Sigmoid colon (tissue), 7 donors: ENCODE data around the gene SPATA20. TPM values are rescaled to one million over a fixed set of nuclear protein-coding genes. Genes with fewer than 3 reads are reported as not detected.
A peak's percentile ranks its signal among the peaks of the same experiment; 100 is the strongest.

Experiments used
- DNase-seq: peaks from one replicate; pipeline ENCODE4 v3.0.0-alpha.2; 2019
- H3K27ac ChIP-seq, 4 donors: fragments of 200-600 bp; sonication (generic); one replicate each; pipeline ENCODE4 v1.5.1; 2016 to 2019; ENCODE audit warnings: mild to moderate bottlenecking in 1 of 4
- H3K27me3 ChIP-seq, 3 donors: fragments of 200-600 bp; sonication (generic); one replicate each; pipeline ENCODE4 v1.5.1; 2019; ENCODE audit warnings: mild to moderate bottlenecking in 1 of 3
- H3K36me3 ChIP-seq, 4 donors: fragments of 200-600 bp; sonication (generic); one replicate each; pipeline ENCODE4 v1.5.1; 2016 to 2019
- H3K4me1 ChIP-seq, 4 donors: fragments of 200-600 bp; sonication (generic); one replicate each; pipeline ENCODE4 v1.5.1; 2017 to 2019
- H3K4me3 ChIP-seq, 4 donors: fragments of 200-600 bp; sonication (generic); one replicate each; pipeline ENCODE4 v1.5.1; 2017 to 2019; ENCODE audit warnings: mild to moderate bottlenecking in 2 of 4, moderate library complexity in 1 of 4
- H3K9me3 ChIP-seq, 4 donors: fragments of 200-600 bp in 3 of 4; sonication (generic) in 3 of 4; one replicate each; pipeline versions ENCODE4 v1.5.1 to v1.6.1; 2013 to 2019
- CTCF ChIP-seq, 4 experiments: fragments of 450-650 bp in 3 of 4; fragments of 200-600 bp in 1 of 4; IDR thresholded peaks; one replicate each; pipeline ENCODE4 v1.5.1; 2016 to 2019; ENCODE audit warnings: antibody characterized with exemption in 4 of 4, mild to moderate bottlenecking in 3 of 4, moderate library complexity in 2 of 4
- EP300 ChIP-seq, 4 donors: sonication (generic); formaldehyde crosslinking; IDR thresholded peaks; one replicate each; pipeline ENCODE4 v1.6.1; 2017; ENCODE audit warnings: antibody characterized with exemption in 4 of 4
- POLR2A ChIP-seq, 2 donors: fragments of 450-650 bp; IDR thresholded peaks; one replicate each; pipeline ENCODE4 v1.6.1; 2016; ENCODE audit warnings: antibody characterized with exemption in 2 of 2, mild to moderate bottlenecking in 2 of 2, moderate library complexity in 2 of 2
- POLR2AphosphoS5 ChIP-seq, 4 donors: sonication (generic); formaldehyde crosslinking; IDR thresholded peaks; one replicate each; pipeline ENCODE4 v1.6.1; 2017; ENCODE audit warnings: antibody characterized with exemption in 4 of 4
- WGBS, 2 donors: extraction: QIAGEN DNeasy Blood & Tissue Kit; methylation state at CpG; one replicate each; pipeline ENCODE4 v1.1.7; 2013; 5-methylcytosine and 5-hydroxymethylcytosine counted together
- intact Hi-C: fragments of 100-400 bp; cut with DNase I; formaldehyde crosslinking; loops from one replicate; pipeline ENCODE4 v1.15.1; 2023
- polyA plus RNA-seq, 3 donors: library from polyadenylated mRNA; stranded (reverse); fragments of 200-250 nt; gene quantifications; one replicate each; pipeline ENCODE4 v1.2.3, GENCODE V29; 2013
- total RNA-seq, 4 donors: library from RNA; depleted of rRNA; stranded (reverse); fragments of >200 nt; gene quantifications; one replicate each; pipeline ENCODE4 v1.1.0, GENCODE V29; 2016
- donor health status: healthy with polysubstance abuse.
- donor health status: Bipolar disorder and iron deficiency.
- donor health status: healthy.

SPATA20 gene
- total and polyA plus RNA-seq, 7 donors, result 24.0 to 81.7 (median 45.1) TPM

DNA sequence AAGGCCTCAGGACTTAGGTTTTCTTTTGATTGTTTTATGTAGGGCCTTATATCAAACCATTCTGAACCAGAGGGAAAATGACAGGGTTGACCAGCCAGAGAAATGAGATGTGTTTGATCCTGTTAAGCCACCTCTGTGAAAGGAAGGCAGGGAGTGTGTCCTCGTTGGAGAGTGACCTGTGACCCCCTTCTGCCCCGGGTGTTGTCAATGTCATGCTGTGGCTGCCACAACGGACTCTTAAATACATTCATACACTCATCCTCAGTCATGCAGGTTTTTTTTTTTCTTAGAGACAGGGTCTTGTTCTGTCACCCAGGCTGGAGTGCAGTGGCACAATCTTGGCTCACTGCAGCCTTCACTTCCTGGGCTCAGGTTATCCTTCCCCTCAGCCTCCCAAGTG lies 32.6 kb upstream of the SPATA20 start:
- peak overlapping the region in 3 of 4 donors; percentile 6 to 58 (median 39) for H3K27ac ChIP-seq
- H3K4me1 ChIP-seq, result peaks cover 0 to 15% (median 11%) of the 10 kb centered on the region in 4 donors
- WGBS, 2 donors, result 49 to 79% methylated on average over 3 of the region's 3 CpGs
- intact Hi-C loops, result no loop called here
- no peaks in the 10 kb centered on the region for H3K9me3 ChIP-seq
- H3K4me3 ChIP-seq, result no peak overlapping the region
- no peak for DNase-seq
- TF ChIP-seq POLR2A (IDR thresholded peaks at IDR 0.05) (no peak), POLR2AphosphoS5 (IDR thresholded peaks at IDR 0.05) (no peak), CTCF (IDR thresholded peaks at IDR 0.05) (no peak), EP300 (IDR thresholded peaks at IDR 0.05) (no peak)
- H3K27me3 ChIP-seq, result no peaks in the 10 kb centered on the region
- no peaks in the 10 kb centered on the region for H3K36me3 ChIP-seq

- 84 to 94% methylated on average over 6 of the region's 6 CpGs for WGBS, 2 donors
- H3K4me1 ChIP-seq, result peaks cover 0 to 15% (median 11%) of the 10 kb centered on the region in 4 donors
- DNase-seq, result peak; percentile 82
- H3K9me3 ChIP-seq, result no peaks in the 10 kb centered on the region
- TF ChIP-seq EP300 (IDR thresholded peaks at IDR 0.05) (no peak), CTCF (IDR thresholded peaks at IDR 0.05) (no peak), POLR2AphosphoS5 (IDR thresholded peaks at IDR 0.05) (no peak)
- intact Hi-C loops, result no loop called here
- H3K27me3 ChIP-seq, result no peaks in the 10 kb centered on the region
- H3K36me3 ChIP-seq, result no peaks in the 10 kb centered on the region
- H3K4me3 ChIP-seq, result no peak overlapping the region
- H3K27ac ChIP-seq, result peak overlapping the region in 3 of 4 donors; percentile 6 to 58 (median 39)
These were observed 31.9 kb upstream of the SPATA20 start for GRCh38 chr17:50514936-50515702.

DNA sequence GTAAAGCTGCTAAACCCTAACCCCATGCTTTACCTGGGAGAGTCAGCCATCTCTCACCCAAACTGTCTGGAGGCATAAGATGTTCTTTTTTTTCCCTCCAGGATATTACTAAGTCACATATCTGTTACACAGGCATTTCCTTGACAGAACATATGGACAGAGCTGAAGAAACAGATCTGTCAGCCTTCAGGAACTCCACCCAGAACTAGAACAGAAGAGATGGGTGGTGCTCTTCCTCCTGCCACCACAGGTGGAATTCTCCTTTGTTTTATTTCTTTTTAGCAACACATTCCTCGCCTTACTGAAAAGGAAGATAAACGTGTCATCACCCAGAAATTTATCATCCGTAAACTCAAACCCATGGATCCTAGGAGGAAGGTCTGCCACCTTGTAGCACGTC lies 30.0 kb upstream of the SPATA20 start:
- TF ChIP-seq EP300 (IDR thresholded peaks at IDR 0.05) (no peak), POLR2AphosphoS5 (IDR thresholded peaks at IDR 0.05) (no peak), CTCF (IDR thresholded peaks at IDR 0.05) (no peak), POLR2A (IDR thresholded peaks at IDR 0.05) (no peak)
- Histone ChIP-seq H3K27me3 (no peaks in the 10 kb centered on the region), H3K9me3 (no peaks in the 10 kb centered on the region), H3K4me1 (peaks cover 0 to 15% (median 11%) of the 10 kb centered on the region in 4 donors), H3K27ac (no peak overlapping the region), H3K36me3 (no peaks in the 10 kb centered on the region), H3K4me3 (no peak overlapping the region)
- WGBS, 2 donors, result 68 to 84% methylated on average over 4 of the region's 4 CpGs
- DNase-seq, result no peak
- intact Hi-C loops, result no loop called here

DNA sequence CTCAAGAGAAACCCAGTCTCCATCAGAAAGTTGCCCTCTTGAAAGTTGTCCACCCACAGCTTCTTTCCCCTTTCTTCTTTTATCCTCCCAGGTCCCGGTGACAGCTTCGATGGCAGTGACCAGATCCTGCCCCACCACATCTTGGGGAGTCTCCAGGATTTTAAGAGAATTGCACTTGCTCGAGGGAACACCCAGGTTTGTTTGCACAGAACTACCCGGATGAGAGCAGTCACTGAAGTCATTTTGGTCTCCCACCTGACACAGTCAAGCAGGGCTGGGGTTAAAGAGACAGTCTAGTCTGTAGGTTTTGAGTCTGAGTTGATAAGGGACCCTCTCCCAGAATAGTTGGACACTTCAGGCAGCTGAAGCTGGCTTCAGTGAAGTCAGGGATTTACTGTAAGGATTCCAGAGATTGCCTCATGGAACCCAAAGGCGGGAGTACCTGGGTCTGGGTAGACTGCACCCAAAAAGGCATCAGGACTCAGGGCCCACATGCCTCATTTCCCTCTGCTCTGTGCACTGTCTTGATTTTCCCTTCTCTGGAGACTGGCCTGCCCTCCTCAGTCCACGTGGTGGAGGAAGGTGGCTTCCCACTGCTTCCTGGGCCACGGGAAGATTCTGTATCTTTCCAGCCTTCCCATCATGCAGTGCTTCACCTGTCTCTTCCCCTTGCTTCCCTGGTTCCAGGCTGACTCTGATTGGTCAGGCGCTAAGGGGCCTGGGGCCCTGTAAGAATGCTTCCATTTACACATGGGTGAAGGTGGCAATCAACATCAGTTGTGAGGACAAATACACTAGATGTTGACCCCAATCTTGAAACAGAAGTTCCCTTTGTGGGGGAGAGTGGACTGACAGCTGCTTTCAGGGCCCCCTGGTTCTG lies 29.2 kb upstream of the SPATA20 start:
- no peaks in the 10 kb centered on the region for H3K9me3 ChIP-seq
- no peak overlapping the region for H3K4me3 ChIP-seq
- H3K27ac ChIP-seq, result no peak overlapping the region
- WGBS, 2 donors, result 61 to 72% methylated on average over 8 of the region's 8 CpGs
- intact Hi-C loops, result no loop called here
- no peaks in the 10 kb centered on the region for H3K36me3 ChIP-seq
- H3K27me3 ChIP-seq, result no peaks in the 10 kb centered on the region
- no peak for TF ChIP-seq CTCF (IDR thresholded peaks at IDR 0.05)
- TF ChIP-seq POLR2AphosphoS5 (IDR thresholded peaks at IDR 0.05), result no peak
- H3K4me1 ChIP-seq, result peaks cover 0 to 15% (median 11%) of the 10 kb centered on the region in 4 donors
- no peak for DNase-seq
